Inferior parietal cortex (tissue), 1 donor: ENCODE data around the gene PRRX1.
A peak's percentile ranks its signal among the peaks of the same experiment; 100 is the strongest.

Experiments used
- DNase-seq: peaks from one replicate; pipeline ENCODE4 v3.0.0-alpha.2; 2016; ENCODE audit errors: extremely low spot score

The PRRX1 gene

DNA sequence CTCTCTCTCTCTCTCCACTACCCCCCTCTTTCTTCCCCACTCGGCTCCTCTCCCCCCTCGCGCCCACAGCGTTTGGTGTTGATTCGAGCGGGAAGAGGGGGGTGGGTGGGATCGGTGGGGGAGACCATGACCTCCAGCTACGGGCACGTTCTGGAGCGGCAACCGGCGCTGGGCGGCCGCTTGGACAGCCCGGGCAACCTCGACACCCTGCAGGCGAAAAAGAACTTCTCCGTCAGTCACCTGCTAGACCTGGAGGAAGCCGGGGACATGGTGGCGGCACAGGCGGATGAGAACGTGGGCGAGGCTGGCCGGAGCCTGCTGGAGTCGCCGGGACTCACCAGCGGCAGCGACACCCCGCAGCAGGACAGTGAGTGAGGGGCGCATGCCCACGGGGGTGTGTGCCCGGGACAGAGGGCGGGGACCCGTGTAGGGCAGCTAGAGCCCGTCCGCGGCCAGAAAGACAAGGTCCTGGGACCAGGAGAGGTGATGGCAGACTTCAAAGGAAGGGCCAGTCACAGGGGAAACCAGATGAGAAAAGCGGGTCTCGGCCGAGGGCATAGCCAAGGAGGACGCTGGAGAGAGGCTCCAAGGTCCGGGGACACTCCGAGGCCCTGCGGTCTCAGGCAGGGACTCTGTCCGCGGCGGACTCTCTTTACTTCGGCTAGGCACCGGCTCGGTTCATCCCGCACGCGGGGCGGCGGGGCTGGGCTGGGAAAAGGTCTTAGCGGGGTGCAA lies at the start of gene PRRX1:
Gene PRRX1, plus strand, starts transcription at position 39 of the 735 bp plus-strand sequence. Its CDS starts 88 bp downstream, at position 127.
- no peak for DNase-seq

DNA sequence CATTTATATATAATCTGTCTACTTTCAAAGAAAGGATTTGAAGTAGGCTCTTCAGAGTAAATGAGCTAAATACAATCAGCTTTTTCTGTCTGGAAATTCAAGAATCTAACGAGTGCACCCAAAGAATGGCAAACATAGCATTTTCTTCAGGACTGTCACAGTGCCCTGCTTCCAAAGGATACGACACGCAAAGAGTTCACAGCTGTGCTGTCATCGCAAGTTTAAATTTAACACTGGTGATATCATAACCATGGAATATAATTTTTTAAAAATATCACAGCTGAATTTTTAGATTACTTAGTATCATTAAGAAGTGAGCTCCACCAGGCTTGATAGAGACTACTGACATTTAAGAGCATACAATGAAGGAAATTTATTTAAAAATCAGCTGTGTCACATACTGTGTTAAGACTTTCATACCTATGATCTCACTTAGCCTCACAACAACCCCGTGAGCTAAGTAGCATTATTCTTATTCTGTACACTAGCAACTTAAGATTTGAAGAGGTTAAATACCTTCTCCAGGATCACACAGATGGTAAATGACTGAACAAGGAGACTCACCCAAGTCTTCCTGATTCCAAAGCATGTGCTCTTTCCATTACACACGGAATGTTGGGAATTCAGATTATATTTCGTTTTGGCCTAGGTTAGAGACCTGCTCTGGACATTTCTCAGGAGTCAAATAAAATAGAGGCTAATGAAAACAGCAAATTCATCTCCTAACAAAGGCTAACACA lies 46.2 kb upstream of the PRRX1 start:
- peak; percentile 14 for DNase-seq

DNA sequence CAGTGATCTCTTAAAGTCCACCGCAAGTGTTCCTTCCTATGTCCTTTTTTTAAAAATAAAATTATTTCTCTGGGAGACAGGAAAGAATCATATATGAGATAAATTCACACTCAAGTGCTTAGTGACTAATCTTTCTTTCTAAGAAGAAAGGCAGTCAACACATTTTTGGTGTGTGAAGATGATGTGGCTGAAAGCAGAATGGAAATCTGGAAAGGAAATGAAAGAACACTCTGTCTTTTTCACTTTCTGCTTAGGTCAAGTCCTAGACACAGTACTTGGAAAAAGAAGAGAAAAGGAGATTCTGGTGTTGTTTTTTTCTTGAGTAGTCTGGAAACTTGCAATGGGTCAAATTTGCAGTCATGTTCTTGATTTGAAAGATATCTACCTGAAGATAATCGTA lies 45.5 kb upstream of the PRRX1 start:
- peak; percentile 56 for DNase-seq

DNA sequence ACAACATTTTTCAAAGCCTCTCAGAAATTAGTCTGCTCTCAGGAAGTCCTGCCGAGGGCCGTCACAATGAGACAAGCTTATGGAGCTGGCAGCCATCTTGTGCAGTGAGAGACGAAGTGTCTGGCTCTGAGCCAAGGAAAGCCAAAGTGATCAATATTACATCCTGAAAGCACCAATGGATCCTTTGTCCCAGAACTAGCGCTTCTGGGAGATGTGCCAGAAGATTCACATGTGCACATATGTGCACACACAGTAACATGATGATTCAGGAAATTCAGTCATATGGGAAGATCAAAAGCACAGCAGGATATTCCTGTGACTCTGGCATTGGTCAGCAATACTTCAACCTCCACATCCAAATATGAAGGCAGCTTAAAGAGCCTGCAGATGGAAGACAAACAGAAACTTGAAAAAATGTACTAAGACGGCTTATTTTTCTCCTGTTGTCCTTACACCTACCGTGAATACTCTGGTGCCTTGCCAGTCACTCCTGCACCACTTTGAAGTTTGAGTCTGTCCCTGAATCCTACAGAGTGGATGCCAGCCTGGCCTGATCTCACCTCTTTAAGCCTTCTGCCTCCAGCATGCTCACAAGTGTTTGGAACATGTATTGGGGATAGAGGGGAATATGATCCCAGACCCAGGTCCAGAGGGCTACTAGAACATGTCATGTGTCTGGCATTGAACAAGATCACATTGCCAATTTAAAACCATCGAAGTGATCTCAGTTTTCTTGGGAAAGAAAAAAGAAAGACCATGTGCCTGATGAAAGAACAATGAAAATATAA lies 44.5 kb upstream of the PRRX1 start:
- DNase-seq: peak; percentile 17

DNA sequence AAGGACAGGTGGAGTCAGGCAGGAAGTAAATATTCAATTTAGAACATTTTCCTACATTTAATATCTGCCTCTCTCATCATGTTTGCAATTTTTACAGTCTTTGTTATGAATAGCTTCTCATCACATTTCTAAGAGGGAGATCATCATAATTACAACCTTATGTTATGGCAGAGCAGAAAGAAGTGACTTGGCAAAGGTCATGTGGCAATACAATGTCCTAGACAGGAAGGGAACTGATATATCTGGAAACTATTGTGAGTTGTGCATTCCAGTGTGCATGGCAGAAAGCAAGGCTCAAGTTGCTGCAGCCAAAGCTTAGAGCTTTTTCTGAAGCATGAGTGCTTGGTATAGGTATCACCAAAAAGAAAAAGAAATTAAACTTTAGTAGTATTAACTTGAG lies 43.8 kb upstream of the PRRX1 start:
- no peak for DNase-seq

DNA sequence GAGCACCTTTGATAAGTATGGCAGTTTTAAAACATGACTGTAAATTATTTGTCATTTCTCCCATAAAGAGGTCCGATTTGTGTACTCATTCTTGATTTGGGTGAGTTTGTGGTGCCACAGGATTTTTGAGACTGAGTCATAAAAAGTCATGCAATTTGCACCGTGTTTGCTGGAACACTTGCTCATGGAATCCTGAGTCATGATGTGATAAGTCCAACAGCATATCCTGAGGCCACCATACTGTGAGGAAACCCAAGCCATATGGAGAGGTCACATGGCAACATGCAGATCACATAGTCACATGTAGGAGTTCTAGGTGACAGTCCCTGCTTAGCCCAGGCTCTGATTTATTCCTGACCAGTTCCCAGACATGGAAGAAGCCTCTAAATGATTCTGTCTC lies 40.8 kb upstream of the PRRX1 start:
- no peak for DNase-seq

DNA sequence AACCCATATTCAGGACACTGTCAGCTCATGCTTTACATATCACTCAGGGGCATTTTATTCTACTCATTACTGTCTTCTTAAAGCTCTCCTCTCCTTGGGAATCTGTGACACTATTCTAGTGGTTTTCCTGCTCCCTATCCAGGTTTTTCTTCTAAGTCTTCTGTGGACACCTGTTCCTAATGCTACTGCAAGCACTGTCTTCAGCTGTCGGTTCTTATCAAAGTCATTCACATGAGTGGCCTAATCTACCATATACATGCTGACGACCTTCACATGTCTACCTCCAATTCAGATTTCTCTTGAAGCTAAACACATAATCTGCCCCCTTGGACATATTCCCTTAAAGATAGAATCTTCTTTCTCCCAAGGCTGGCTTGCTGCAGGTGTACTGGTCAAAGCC lies 39.8 kb upstream of the PRRX1 start:
- DNase-seq: no peak

DNA sequence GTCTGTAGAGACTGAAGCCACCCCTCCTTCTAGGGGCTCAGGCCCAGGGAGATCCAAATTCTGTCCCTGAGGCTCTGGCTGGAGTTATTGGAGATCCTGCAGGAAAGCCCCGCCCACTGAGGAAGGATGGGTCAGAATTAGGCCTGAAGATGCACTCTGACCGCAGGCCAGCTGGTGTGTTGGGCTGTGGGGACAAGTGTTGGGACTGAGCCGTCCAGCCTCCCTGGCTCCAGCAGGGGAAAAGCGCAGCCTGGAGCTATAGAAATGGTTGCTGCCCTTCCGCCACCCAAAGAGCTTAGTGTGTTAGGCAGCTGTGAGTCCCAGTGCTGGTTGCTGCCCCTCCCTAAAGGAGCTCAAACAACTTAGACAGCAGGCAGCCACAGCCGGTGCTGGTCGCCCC lies 33.0 kb upstream of the PRRX1 start:
- DNase-seq: no peak

DNA sequence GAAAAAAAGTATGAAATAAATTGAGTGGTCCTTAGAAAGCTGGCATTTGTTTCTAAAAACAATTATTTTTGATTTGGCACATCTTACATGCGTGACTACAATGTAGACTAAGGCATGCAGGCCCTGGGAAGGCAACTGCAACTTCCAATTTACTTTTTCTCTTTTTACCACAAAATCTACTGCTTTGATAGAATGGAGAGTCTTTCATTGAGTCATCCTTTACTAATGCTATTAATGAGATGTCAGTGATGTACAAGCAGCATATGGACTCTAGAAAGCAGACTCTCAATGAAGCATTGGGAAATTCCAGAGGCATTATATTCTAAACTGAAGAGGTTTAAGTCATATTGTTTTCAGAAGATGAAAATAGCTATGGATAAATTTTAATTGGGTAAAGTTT lies 29.6 kb upstream of the PRRX1 start:
- no peak for DNase-seq

DNA sequence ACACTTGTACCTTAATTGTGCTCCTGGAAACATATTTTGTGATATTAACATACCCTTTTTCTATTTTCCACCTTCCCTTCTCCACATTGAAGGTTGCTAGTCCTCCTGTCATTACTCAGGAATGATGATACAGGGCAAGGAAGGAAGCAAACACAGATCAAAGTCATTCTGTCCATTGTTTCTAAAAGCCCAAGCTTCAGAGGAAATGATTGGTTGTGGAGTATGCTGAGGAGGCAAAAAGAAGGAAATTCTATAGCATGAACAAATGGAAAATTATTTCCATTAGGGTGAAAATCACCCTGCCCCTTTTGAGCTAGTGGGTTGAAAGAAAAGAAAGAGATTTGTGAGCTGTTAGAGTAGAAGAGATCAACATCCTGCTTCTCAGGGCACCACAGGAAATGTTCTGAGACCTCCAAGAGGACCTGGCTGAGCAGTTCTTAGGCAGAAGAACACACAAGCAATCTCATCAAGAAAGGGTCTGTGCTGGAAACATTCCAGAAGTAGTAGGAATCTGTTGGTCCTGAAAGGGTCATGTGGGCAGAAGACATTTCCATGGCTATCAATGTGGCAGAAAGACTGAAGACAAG lies 29.0 kb upstream of the PRRX1 start:
- no peak for DNase-seq

DNA sequence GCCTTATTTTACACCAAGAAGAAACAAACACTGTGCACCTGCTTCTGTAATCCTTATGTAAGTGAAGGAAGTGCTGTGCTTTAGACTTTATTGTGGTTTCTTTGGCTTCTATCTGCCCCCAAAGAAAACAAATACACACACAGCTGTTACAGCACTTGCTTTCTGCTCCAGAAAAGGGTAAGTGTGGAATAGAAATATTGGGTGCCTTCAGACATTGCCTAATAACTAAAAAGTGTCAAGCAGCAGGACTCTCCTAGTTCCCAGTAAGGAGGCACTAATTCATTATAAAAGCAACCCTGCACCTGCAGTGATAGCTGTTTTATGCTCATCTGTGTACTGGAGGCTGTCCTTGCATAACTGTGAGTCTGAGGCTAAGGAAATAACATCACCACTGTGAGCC lies 23.4 kb upstream of the PRRX1 start:
- no peak for DNase-seq

DNA sequence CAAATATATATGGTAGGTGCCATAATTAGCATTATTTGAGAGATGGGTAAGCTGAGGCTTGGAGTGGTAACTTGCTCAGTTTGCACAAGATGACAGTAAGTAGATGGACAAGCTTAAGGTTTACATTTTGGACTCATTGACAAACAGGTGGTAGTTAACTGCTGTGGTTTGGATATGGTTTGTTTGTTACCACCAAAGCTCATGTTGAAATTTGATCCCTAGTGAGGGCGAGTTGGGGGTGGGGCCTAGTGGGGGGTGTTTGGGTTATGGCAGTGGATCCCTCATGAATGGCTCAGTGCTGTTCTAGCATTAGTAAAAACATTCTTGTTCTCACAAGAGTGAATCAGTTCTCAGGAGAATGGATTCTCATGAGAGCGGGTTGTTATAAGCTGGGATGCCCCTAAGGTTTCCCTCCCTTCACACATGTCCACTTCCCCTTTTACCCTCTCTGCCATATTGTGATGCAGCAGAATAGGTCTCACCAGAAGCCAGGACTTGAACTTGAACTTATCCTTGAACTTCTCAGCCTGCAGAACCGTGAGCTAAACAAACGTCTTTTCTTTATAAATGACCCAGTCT lies 6.6 kb upstream of the PRRX1 start:
- no peak for DNase-seq

DNA sequence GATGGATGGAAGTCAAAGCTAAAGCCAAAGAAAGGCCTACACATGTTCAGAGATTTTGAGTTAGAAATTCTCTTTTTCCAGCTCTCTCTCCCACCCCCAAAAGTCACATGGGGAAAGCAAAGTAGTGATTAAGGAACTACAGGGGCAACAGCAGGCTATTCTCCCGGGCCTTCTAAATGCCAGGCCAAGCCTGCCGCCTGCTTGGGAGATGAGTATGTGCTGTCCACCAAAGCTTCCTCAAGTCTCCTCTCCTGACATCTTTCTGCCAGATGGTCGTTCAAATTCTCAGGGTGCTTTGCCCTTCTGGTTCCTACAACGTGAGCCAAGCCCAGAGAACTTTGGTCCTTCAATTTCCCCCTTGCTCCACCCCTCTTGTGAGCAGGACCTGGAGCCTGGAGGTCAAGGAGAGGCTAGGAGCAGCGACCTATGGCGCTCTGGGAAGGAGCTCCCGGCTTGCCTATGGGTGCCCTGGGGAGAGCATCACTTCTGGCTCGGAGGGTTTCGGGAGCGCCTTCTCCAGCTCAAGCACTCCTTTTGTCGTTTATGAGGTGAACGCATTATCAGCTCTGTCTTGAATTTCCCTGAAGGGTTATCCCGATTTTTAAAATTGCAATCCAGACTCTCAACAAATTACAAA lies 4.4 kb upstream of the PRRX1 start:
- no peak for DNase-seq

DNA sequence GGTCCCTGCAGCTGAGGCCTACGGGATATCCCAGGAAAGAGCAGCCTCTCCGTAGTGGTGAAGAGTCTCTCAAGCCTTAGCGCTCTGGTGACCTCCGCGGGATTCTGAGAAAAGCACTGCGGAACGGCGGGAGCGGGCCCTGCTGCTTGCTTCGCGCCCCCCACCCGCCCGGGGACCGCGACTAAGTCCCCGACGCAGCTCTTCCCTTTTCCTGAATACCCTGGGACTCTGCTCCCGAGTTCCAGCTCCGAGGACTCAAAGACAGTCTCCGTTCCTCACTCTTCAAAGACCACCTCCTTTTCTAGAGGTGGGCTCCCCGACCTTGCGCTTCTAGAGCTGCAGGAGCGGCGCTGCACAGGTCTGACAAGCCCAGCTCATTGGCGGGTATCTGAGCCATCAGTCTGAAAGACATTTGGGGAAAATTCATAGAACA lies 3.6 kb upstream of the PRRX1 start:
- DNase-seq: no peak

DNA sequence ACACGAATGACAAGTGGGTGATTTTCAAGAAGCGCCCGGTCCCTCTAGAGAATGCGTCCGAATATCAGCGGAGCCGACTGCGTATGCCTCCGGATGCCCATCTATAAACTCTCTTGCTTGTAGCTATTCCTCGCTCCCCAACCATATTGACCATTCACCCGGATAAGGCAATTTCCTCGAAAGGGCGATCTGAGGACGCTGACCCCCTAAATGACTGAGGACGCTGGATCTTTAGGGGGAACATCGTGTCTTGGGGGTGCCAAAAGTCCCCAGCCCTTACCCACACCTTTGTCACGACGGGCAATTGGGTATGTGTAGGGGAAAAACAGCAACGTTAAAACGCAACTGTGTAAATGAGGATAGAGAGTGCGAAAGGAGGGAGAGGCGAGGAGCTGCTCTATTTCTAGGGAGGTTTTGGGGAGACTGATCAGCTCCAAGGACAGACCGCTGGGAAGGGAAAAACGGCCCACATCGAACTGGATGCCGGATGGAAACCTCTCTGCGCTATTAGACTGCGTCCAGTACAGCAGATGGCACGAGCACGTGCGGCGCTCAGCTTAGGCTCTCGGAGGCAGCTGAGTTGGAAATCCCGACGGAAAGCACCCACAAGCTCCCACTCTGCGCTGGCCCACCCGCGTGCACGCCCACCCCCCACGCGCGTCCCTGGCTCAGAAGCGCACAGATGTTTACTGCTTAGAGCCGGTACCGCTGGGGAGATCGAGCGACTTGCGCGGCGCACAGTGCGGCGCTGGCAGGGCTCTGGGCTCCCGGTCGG lies 2.9 kb upstream of the PRRX1 start:
- no peak for DNase-seq

DNA sequence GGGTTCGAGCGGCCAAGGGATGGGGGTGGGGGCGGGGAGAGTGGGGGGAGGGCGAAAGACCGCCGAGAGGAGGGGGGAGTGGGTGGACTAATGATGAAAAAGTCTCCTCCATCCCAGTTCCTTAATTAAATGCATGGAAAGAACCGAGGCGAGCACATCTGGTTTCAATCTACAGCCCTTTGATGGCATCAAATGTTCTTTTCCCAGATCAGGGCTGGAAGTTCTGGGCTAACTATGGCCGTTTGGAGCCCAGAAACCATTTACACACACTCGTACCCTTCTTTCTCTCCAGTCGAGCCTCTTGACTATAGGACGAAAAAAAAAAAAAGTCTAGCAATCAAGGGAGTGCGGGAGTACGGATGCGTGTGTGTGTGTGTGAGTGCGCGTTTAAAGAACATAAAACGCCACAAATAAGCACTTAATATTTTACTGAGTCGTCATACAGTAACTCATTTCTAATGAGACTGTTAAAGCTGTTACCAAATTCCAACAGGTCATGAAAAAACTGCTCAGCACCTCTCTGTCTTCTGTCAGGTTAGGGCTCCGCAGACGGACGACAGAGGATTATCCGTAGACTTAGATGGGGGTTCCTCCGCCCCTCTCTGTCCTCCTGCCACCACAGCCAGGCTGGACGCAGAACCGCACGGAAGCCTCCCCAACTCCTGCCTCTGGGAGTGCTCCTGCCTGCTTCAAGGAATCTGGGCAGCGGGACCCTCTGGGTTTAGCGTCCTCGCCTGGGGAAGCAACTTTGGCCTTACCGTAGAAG lies 2.1 kb upstream of the PRRX1 start:
- DNase-seq: no peak

DNA sequence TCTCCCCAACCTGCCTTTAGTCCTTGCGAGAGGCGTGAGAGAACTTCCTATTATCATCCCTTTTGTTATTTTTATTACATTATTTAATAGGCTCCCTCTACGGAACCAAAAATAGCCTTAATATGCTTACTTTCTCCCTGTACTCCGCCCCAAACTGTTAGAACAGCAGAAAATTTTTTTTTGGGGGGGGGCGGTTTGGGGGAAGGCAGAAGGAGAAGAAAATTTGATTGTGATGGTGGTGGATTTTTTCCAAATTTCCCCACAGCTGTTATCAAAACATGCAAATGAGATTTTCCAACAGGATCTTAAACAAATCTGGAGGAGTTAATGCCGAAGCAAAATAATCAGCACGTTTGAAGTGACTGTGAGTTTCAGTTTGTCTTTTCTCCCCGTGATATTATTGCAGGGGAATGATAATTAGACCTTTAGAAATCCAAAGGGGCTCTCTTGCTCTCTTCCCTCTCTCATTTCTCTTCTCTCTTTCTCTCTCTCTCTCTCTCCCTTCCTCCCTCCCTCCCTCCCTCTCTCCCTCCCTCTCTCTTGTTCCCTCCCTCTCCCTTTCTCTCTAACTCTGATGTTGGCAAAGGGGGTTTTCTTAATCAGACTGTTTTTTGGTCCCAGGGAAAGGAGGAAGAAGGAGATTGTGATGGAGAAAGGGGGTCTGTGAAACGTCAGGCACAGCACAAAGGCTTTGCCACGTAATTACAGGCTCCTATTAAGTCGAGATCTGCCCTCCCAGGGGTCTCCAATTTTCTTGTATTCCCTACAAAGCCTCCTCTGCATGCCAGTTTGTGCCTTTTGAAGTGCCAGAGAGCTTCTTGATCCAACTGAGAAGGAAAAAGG lies 1.1 kb upstream of the PRRX1 start:
- no peak for DNase-seq

DNA sequence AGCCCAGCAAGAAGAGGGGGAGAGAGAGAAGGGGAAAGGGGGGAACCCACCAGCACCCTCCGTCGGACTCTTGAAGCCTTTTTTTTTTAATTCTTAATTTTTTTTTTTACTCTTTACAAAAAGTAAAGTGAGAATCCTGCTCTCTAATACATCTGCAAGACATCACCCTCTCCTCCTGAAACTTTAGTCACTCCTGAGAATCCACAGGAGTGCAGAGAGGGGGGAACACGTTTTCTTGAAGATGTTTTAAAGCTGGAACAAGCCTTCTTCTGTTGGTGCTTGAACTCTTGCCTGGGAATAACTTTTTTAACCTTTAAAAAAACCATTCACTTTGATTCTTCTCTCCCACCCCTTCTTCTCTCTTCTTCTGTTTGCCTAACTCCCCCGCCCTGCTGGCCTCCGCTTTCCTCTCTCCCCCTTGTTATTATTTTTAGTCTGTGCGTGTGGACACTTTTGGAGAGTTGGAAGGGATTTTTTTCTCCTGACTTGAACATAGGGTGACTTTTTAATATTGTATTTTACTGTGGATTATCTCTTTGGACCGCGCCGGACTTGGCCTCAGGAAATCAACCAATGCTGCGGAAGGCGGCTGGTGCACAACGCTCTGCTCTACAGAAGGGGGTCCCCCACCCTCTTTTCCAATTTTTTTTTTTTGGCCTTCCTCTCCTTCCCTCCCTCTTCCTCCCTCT lies 383 bp upstream of the PRRX1 start:
- DNase-seq: no peak
